ENCODE results near the gene ANKH. TPM values are rescaled to one million over a fixed set of nuclear protein-coding genes. Genes with fewer than 3 reads are reported as not detected.

Gene ANKH
- total RNA-seq, 1 experiment from 2014 or later: 16.9 TPM

DNA sequence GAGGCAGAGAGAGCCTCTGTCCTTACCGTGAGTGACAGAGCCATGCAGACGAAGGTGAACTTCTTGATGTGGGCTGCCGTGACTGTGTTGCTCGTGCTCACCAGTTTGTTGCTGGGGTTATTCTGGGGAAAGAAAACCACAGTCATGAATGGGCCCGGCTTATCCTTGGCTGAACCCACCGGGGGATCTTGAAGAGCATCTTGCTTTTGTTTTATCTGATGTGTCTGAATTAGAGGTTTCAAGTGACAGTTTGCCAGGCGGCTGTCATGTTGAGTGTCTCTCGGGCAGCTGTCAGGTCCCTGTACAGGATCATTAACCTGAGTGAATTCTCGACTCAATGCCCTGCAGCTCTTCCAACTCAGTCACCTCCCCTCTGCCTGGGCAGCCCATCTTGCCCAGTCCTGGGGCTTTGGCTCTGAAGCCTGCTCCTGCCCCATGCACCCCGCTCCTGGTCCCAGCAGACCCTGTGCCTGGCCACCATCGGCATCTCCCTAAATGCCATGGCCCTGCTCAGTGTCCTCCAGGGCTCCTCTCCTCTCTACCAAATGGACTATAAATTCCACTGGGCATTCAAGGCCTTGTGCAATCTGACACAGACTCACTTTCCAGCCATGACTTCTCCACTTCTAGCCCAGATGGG lies 129.7 kb downstream of the ANKH start:
- Mint-ChIP-seq H3K9me3 (no peaks in the 10 kb centered on the region), H3K27me3 (ENCODE audit: low read depth) (no peaks in the 10 kb centered on the region), H3K4me3 (no peak overlapping the region), H3K4me1 (peaks cover 37% of the 10 kb centered on the region), H3K36me3 (no peaks in the 10 kb centered on the region), H3K27ac (peak overlapping the region; percentile 50)
- ATAC-seq (peak; percentile 38), DNase-seq (ENCODE audit: low spot score) (no peak)
- ChIA-PET POLR2A (no interaction called here), CTCF (no interaction called here)
- TF ChIP-seq ZNF416 (CRISPR knock-in tag; IDR thresholded peaks at IDR 0.05) (no peak), CREB1 (CRISPR knock-in tag; IDR thresholded peaks at IDR 0.05) (no peak), RORB (CRISPR knock-in tag; IDR thresholded peaks at IDR 0.05) (no peak), NFE2L1 (CRISPR knock-in tag; IDR thresholded peaks at IDR 0.05) (no peak), FOXP1 (CRISPR knock-in tag; IDR thresholded peaks at IDR 0.05; ENCODE audit: borderline replicate concordance) (no peak), ZNF138 (CRISPR knock-in tag; conservative IDR thresholded peaks at IDR 0.05) (no peak), TEAD4 (CRISPR knock-in tag; IDR thresholded peaks at IDR 0.05) (no peak), NR1H2 (CRISPR knock-in tag; IDR thresholded peaks at IDR 0.05) (no peak), SP1 (CRISPR knock-in tag; conservative IDR thresholded peaks at IDR 0.05) (no peak), HMGXB4 (CRISPR knock-in tag; IDR thresholded peaks at IDR 0.05) (no peak), PRRX2 (CRISPR knock-in tag; IDR thresholded peaks at IDR 0.05) (no peak), ZMAT4 (CRISPR knock-in tag; IDR thresholded peaks at IDR 0.05) (no peak), ARID4B (CRISPR knock-in tag; IDR thresholded peaks at IDR 0.05; ENCODE audit: borderline replicate concordance) (no peak), ZNF317 (CRISPR knock-in tag; IDR thresholded peaks at IDR 0.05; ENCODE audit: borderline replicate concordance, low read depth) (no peak), CREM (CRISPR knock-in tag; IDR thresholded peaks at IDR 0.05) (no peak), SOX15 (CRISPR knock-in tag; IDR thresholded peaks at IDR 0.05) (no peak)
- TF ChIP-seq, protein P1, sequence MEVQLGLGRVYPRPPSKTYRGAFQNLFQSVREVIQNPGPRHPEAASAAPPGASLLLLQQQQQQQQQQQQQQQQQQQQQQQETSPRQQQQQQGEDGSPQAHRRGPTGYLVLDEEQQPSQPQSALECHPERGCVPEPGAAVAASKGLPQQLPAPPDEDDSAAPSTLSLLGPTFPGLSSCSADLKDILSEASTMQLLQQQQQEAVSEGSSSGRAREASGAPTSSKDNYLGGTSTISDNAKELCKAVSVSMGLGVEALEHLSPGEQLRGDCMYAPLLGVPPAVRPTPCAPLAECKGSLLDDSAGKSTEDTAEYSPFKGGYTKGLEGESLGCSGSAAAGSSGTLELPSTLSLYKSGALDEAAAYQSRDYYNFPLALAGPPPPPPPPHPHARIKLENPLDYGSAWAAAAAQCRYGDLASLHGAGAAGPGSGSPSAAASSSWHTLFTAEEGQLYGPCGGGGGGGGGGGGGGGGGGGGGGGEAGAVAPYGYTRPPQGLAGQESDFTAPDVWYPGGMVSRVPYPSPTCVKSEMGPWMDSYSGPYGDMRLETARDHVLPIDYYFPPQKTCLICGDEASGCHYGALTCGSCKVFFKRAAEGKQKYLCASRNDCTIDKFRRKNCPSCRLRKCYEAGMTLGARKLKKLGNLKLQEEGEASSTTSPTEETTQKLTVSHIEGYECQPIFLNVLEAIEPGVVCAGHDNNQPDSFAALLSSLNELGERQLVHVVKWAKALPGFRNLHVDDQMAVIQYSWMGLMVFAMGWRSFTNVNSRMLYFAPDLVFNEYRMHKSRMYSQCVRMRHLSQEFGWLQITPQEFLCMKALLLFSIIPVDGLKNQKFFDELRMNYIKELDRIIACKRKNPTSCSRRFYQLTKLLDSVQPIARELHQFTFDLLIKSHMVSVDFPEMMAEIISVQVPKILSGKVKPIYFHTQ (CRISPR knock-in tag; IDR thresholded peaks at IDR 0.05): no peak
- TF ChIP-seq, protein P2, sequence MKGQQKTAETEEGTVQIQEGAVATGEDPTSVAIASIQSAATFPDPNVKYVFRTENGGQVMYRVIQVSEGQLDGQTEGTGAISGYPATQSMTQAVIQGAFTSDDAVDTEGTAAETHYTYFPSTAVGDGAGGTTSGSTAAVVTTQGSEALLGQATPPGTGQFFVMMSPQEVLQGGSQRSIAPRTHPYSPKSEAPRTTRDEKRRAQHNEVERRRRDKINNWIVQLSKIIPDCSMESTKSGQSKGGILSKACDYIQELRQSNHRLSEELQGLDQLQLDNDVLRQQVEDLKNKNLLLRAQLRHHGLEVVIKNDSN (CRISPR knock-in tag; IDR thresholded peaks at IDR 0.05): no peak
- TF ChIP-seq, protein P3, sequence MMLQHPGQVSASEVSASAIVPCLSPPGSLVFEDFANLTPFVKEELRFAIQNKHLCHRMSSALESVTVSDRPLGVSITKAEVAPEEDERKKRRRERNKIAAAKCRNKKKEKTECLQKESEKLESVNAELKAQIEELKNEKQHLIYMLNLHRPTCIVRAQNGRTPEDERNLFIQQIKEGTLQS (CRISPR knock-in tag; conservative IDR thresholded peaks at IDR 0.05): no peak
- TF ChIP-seq, protein P4, sequence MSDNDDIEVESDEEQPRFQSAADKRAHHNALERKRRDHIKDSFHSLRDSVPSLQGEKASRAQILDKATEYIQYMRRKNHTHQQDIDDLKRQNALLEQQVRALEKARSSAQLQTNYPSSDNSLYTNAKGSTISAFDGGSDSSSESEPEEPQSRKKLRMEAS (CRISPR knock-in tag; IDR thresholded peaks at IDR 0.05): no peak
